ENCODE results near the gene MAML2.

- TF ChIP-seq CTCF (IDR thresholded peaks at IDR 0.05) = no peak
- TF ChIP-seq EP300 (IDR thresholded peaks at IDR 0.05) = no peak
Measured at GRCh38 chr11:96162816-96163499, 180.0 kb downstream of the MAML2 start.

All from esophagus muscularis mucosa (tissue), 3 donors.